Thymus (tissue), 11 donors: ENCODE results near the gene MEX3B. TPM values are rescaled to one million over a fixed set of nuclear protein-coding genes. Genes with fewer than 3 reads are reported as not detected.
A peak's percentile ranks its signal among the peaks of the same experiment; 100 is the strongest.

Source experiments
- DNase-seq, 9 donors: peaks; one replicate each; pipeline ENCODE4 v3.0.0-alpha.2; 2013; ENCODE audit warnings: low spot score in 9 of 9, low read depth in 6 of 9, missing footprints in 1 of 9
- H3K27ac ChIP-seq, 2 donors: one replicate each; pipeline ENCODE4 v1.5.1; 2013; ENCODE audit warnings: control low read depth in 1 of 2, low read depth in 1 of 2, low read length in 1 of 2, mild to moderate bottlenecking in 1 of 2, moderate library complexity in 1 of 2
- H3K27me3 ChIP-seq, 2 donors: one replicate each; pipeline ENCODE4 v1.5.1; 2013; ENCODE audit warnings: low read length in 1 of 2; ENCODE audit not compliant: control insufficient read depth in 2 of 2, insufficient read depth in 1 of 2
- H3K36me3 ChIP-seq, 2 donors: one replicate each; pipeline ENCODE4 v1.5.1; 2013; ENCODE audit warnings: low read length in 1 of 2, mild to moderate bottlenecking in 1 of 2, moderate library complexity in 1 of 2; ENCODE audit not compliant: control insufficient read depth in 2 of 2, insufficient read depth in 2 of 2
- H3K4me1 ChIP-seq, 2 donors: one replicate each; pipeline ENCODE4 v1.5.1; 2013; ENCODE audit warnings: low read length in 2 of 2; ENCODE audit not compliant: control insufficient read depth in 2 of 2, insufficient read depth in 2 of 2
- H3K4me3 ChIP-seq, 2 donors: one replicate each; pipeline ENCODE4 v1.5.1; 2013; ENCODE audit warnings: low read length in 2 of 2, control low read depth in 1 of 2, mild to moderate bottlenecking in 1 of 2
- H3K9me3 ChIP-seq, 2 donors: one replicate each; pipeline ENCODE4 v1.5.1; 2013; ENCODE audit warnings: low read length in 1 of 2, mild to moderate bottlenecking in 1 of 2; ENCODE audit not compliant: control insufficient read depth in 2 of 2, insufficient read depth in 1 of 2
- WGBS: extraction: QIAGEN DNeasy Blood & Tissue Kit; methylation state at CpG from one replicate; pipeline ENCODE4 v1.1.7; 2013; 5-methylcytosine and 5-hydroxymethylcytosine counted together
- polyA plus RNA-seq: library from polyadenylated mRNA; stranded (reverse); fragments of 200-250 nt; gene quantifications from one replicate; pipeline ENCODE4 v1.2.3, GENCODE V29; 2013
- total RNA-seq: library from RNA; stranded (reverse); fragments of 120-200 nt; gene quantifications from one replicate; pipeline ENCODE4 v1.2.4, GENCODE V29; 2013
- donor health status: healthy.

The MEX3B gene
- total and polyA plus RNA-seq, 2 donors, result 4.1 to 8.4 TPM

DNA sequence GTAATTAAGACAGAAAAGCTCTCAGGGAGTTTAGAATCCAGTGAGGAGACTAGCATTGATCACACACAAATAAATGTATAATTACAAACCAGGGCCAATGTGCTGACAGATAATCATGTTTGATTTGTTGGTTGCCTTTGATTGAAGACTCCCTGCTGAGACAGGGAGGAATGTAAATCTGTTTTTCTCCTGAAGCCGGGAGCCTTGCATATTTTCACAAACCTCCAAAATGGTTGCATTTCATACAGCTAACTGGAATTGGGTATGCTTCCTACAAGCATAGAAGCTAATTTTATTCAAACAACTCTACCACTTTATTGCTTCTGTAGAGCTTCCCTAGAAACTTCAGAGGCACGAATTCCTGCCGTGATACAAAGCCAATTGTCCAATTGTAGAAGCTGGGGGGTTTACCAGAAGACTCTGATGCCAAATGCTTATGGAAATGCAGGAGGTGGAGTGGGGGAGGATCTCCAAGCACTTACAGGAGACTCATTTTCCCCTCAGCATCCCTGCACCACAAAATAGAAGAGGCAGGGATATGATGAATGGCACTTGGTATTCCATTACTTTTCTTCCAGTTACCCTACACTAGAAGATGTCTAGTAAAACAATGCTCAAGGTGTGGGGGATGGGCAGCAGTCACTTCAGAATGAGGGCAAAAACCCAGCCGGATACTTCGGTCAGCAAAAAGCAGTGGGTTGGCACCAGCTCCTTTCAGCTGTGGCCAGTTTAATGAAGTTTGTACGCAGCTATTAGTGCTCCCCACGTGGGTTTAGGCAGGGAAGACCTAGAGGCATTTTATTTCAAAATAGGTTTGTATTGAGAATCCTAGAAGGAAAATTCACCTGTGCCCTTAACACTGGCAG, 11.4 kb upstream of the MEX3B start:
- H3K9me3 ChIP-seq, result no peaks in the 10 kb centered on the region
- no peak overlapping the region for H3K27ac ChIP-seq
- DNase-seq, result no peak
- peaks cover 6 to 36% of the 10 kb centered on the region in 2 donors for H3K27me3 ChIP-seq
- no peak overlapping the region for H3K4me3 ChIP-seq
- WGBS, result 57% methylated on average over 7 of the region's 7 CpGs
- H3K4me1 ChIP-seq, result no peaks in the 10 kb centered on the region
- H3K36me3 ChIP-seq, result no peaks in the 10 kb centered on the region

DNA sequence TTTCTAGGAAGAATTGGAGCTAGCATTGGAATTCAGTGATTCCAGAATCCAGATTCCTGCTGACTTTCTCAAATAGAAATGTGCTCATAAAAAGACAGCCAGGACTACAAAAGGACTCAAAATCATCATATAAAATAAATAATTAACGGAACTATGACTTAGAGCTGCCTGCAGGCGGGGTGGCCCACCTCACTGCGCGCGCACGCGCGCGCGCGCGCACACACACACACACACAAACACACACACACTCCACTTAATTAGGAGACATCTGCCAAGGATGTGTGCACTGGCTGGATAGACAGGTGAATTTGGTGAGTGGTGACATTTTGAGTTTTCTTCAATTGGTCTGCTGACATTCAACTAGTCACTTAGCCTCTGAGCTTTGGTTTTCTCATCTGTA, 6.9 kb upstream of the MEX3B start:
- Histone ChIP-seq H3K36me3 (no peaks in the 10 kb centered on the region), H3K4me3 (no peak overlapping the region), H3K9me3 (no peaks in the 10 kb centered on the region), H3K4me1 (peaks cover 2 to 3% of the 10 kb centered on the region in 2 donors), H3K27me3 (peaks cover 0 to 23% of the 10 kb centered on the region in 2 donors), H3K27ac (no peak overlapping the region)
- WGBS, result 97% methylated on average over 12 of the region's 12 CpGs
- DNase-seq, result no peak

DNA sequence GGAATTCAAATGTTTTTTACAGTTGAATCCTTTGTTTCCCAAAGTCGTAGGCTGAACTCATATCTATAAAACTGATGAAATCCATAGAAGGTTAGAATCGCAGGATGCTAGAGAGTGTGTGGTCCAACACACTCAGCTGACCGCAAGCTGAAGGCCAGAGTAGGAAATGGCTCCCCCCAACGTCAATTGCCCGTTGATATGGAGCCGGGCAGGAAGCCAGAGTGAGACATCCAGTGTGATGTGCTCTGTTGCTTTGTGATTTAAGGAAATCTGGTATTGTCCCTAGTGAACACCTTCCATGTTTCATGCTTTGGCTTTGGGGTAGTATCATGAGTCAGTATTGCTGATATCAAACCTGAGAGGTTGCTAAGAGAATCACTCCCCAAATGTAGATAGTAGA, 5.8 kb upstream of the MEX3B start:
- Histone ChIP-seq H3K27me3 (peaks cover 0 to 17% of the 10 kb centered on the region in 2 donors), H3K36me3 (no peaks in the 10 kb centered on the region), H3K4me3 (no peak overlapping the region), H3K9me3 (no peaks in the 10 kb centered on the region), H3K27ac (no peak overlapping the region), H3K4me1 (peaks cover 3 to 6% of the 10 kb centered on the region in 2 donors)
- 86% methylated on average over 6 of the region's 6 CpGs for WGBS
- no peak for DNase-seq

DNA sequence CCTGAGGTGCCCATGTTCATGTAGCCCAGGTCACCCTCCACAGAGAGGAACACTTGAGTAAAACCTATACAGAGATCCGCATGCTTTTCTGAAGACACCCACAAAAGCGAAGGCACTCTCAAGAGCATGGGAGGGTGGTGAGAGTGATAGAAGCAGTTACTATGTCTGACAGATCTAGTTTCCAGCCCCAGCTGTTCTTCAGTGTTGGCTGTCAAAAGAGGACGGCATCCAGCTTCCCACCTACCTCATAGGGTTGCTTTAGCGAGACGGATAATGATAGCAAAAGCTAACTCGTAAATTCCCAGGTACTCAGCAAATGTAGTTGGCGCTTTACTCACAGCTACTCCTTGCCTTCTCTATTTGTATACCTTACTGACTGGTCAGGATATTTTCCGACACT, 3.0 kb upstream of the MEX3B start:
- no peaks in the 10 kb centered on the region for H3K9me3 ChIP-seq
- peaks cover 0 to 24% of the 10 kb centered on the region in 2 donors for H3K27me3 ChIP-seq
- DNase-seq, result no peak
- peaks cover 8 to 17% of the 10 kb centered on the region in 2 donors for H3K4me1 ChIP-seq
- H3K27ac ChIP-seq, result no peak overlapping the region
- peaks cover 0 to under 1% of the 10 kb centered on the region in 2 donors for H3K36me3 ChIP-seq
- no peak overlapping the region for H3K4me3 ChIP-seq
- 98% methylated on average over 8 of the region's 8 CpGs for WGBS

DNA sequence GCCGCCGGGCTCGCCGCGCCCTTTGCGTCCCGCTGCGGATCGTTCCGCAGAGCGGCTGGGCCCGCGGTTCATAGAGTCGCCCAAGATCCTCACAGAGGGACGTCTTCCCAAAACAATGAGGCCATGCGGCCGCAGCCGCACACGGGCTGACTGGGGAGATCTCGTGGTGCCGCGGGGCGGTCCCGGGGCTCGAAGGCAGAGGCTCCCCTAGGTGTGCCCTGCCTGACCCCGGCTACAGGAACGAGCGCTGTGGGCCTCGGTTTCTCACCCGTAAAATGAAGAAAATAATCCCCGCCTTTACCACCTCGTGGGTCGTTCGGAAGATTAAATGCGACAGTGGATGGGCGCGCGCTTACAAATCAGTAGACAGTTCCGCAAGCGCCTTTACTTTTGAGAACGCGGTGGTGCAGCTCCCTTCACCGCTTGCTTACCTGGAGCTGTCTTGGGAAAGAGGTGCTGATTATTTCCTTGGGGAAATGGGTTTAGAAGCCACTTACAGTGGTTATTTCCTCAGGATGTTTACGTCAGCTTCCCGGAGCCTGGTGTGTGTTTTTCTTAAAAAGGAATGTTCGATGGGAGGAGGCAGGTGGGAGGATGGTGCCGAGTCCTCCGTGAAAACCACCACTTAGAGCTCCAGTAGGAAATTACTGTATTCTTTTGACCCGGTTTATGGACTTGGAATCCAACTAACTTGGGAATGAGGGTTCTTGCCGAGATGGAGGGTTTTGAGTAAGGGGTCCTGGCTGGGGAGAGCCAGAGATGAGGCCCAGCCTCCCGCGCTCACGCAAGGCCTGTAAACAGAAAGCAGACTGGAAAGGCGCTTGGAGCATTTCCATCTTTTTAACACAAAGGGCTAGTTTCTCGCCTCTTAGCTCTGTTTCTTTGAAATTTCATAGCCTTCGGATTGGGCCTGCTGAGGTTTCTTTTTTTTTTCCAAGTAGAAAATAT, 1.9 kb upstream of the MEX3B start:
- Histone ChIP-seq H3K27me3 (peaks cover 0 to 24% of the 10 kb centered on the region in 2 donors), H3K4me3 (peak overlapping the region; percentile 61 to 64), H3K36me3 (peaks cover 10 to 12% of the 10 kb centered on the region in 2 donors), H3K27ac (peak overlapping the region; percentile 55 to 71), H3K4me1 (peaks cover 16 to 27% of the 10 kb centered on the region in 2 donors), H3K9me3 (no peaks in the 10 kb centered on the region)
- peak in 3 of 9 donors; percentile 27 to 37 (median 29) for DNase-seq
- WGBS, result 15% methylated on average over 56 of the region's 56 CpGs

DNA sequence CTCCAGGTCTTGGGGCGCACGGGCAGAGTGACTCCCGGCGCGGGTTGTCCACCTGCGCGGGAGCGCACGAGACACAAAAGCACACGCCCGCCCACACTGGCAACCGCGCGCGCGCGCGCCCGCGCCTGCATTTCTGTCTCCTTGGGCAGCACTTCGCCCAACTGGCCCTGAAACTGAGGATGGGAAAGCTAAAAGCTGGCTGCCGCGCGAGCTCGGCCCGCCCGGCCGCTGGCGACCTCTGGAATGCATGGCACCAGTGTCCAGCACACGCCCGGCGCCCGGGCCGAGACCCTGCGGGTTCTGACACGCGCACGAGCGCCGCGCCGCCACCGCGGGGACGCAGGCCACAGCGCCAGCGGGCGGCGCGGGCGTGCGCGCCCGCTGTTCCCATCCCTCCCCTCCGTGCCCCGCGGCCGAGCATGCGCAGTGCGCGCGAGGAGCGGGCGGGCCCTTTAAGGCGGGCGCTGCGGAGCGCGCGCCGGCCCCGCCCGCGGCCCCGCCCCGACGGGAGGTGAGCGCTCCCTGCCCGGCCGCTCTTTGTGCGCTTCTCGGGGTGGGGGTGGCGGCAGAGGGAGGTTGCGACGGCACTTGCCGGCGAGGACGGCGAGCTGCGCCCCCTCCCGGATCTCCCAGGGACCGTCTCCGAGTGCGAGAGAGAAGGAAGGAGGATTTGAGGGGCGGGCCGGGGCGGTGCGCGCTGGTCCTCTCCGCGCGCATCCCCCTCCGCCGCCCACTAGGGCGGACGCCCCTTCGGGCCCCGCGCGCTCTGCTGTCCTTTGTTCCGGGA, 1.0 kb upstream of the MEX3B start:
- H3K9me3 ChIP-seq, result no peaks in the 10 kb centered on the region
- peaks cover 16 to 27% of the 10 kb centered on the region in 2 donors for H3K4me1 ChIP-seq
- H3K27me3 ChIP-seq, result peaks cover 0 to 24% of the 10 kb centered on the region in 2 donors
- H3K36me3 ChIP-seq, result peaks cover 12 to 13% of the 10 kb centered on the region in 2 donors
- peak; percentile 79 to 97 (median 94) for DNase-seq
- under 1% methylated on average over 111 of the region's 111 CpGs for WGBS
- H3K27ac ChIP-seq, result peak overlapping the region; percentile 94 to 98
- peak overlapping the region; percentile 61 to 91 for H3K4me3 ChIP-seq

DNA sequence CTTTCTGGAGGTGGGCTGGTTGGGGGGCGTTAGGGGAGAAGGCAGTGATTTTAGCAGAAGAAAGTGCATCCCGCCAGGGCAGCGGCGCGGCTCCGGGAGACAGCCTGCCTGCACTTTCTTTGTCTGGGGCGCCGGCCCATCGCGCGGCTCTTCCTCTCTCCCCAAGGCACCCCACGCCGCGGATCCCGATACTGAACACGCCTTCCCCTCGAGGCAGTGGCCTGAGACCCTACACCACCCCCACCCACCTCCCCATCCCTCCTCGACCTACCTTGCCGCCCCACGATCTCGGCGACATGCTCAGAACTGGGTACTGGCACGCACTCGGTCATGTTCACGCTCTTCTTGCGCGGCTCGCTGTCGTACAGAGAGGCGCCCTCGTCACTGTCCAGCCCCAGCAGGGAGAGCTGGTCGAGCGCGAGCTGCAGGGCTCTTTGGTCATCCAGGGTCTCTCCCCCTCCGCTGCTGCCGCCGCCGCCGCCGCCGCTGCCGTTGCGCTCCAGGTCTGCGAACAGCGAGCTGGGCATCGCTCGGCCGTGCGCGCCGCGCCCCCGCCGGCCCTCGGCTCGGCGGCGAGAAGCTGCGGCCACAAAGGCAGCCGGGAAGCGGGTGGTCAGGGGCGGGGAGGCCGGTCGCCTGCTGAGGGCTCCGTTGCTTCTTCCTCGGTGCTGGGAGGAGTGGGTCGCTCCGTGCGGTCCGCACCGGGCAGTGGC, 483 bp downstream of the MEX3B start:
- H3K4me3 ChIP-seq, result peak overlapping the region; percentile 61 to 81
- DNase-seq, result peak in 5 of 9 donors; percentile 19 to 55 (median 39)
- H3K4me1 ChIP-seq, result peaks cover 16 to 27% of the 10 kb centered on the region in 2 donors
- under 1% methylated on average over 71 of the region's 71 CpGs for whole genome bisulfite sequencing
- peak overlapping the region; percentile 75 to 82 for H3K27ac ChIP-seq
- peaks cover 12 to 15% of the 10 kb centered on the region in 2 donors for H3K36me3 ChIP-seq
- H3K27me3 ChIP-seq, result peaks cover 0 to 24% of the 10 kb centered on the region in 2 donors
- no peaks in the 10 kb centered on the region for H3K9me3 ChIP-seq
